Camera-type eye (tissue), 1 donor: ENCODE measurements around the gene PBX3. TPM values are rescaled to one million over a fixed set of nuclear protein-coding genes. Genes with fewer than 3 reads are reported as not detected.

ENCODE experiments used
- total RNA-seq: library from RNA; depleted of rRNA; stranded (reverse); fragments of >200 nt; gene quantifications from one replicate; pipeline ENCODE4 v1.2.3, GENCODE V29; 2014

The PBX3 gene
- total RNA-seq: 48.7 TPM

DNA sequence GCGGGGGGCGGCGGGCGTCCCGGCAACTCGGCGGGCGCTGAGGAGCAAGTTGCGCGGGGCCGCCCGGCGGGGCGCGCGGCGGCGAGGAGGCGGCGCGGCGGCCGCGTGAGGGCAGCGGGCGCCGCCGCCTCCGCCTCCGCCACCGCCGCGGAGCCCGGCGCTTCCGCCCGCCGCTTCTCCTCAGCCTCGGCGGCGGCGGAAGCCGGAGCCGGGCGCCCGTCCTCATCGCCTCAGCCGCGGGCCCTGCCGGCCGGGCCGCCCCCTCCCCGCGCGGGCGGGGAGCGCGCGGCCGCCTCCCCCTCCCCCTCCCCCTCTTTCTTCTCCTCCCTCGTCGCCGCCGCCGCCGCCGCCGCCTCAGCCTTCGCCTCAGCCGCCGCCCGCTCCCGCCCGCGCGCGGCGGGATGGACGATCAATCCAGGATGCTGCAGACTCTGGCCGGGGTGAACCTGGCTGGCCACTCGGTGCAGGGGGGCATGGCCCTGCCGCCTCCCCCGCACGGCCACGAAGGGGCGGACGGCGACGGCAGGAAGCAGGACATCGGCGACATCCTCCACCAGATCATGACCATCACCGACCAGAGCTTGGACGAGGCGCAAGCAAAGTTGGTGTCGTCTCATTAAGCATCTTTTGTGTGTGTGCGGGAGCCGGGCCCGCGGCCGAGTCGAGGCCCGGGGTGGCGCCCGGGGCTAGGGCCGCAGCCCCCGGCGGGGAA lies at the start of gene PBX3:
Gene PBX3 (plus strand): TSS at position 321 of the 712 bp plus-strand sequence.

DNA sequence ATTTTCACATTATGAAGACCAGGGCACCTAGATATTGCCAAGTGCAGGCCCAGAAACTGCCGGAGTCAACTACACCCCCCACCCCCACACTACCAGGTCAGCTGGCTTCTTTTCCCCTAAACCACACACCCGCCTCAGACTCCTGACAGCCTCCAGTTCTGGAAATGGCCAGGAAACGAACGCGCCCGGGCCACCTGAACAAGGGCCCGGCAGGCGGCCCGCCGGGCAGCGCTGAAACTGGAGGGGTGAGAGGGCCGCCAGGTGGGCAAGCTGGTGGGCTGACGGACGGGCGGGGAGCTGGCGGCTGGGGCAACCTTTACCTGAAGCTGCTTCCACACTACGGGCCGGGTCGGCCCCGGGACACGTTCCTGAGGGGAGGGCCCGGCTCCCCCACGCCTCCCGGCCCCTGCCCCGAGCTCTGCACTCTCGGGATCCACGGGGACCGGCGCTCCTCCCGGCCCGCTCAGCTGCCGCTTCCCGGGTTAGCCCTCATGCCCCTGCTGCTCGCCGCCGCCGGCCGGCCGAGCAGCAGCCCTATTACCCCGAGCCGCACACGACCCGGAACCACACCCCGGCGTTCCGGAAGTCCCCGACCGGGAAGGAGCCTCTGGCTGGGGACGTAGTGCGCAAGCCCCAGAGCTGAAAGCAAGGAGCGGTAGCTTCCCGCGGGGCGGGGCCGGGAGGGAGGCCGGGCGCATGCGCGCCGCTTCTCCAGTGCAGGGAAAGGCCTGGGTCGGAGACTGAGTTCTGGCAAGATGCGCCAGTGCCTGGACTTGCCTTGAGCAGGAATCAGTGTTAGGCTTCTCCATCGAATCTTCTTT lies 40.3 kb upstream of the PBX3 start, which contains the start of gene MAPKAP1:
Gene MAPKAP1 (minus strand): TSS at position 558 of the 821 bp plus-strand sequence. CDS start 34,634 bp downstream, outside the sequence.

Other genes starting within 250 kb of the PBX3 start
- 65.3 TPM for gene MAPKAP1, start 40.2 kb upstream of the PBX3 start, total RNA-seq